AG04450 (cell line): ENCODE results near the gene PRKCZ. TPM values are rescaled to one million over a fixed set of nuclear protein-coding genes. Genes with fewer than 3 reads are reported as not detected.

ENCODE experiments used
- CTCF ChIA-PET: fragments of 300-600, 350-600 bp; formaldehyde crosslinking; extraction: SDS; loops from one replicate; lab custom pipeline; 2022; ENCODE audit warnings: antibody characterized with exemption, inconsistent platforms; lab: Charles Lee
- POLR2A ChIA-PET: fragments of 350-600 bp; formaldehyde crosslinking; extraction: SDS; loops from one replicate; lab custom pipeline; 2021; ENCODE audit warnings: antibody characterized with exemption, inconsistent platforms; lab: Yijun Ruan, JAX
- DNase-seq: peaks from one replicate; pipeline ENCODE4 v3.0.0-alpha.2; 2011; ENCODE audit warnings: low read depth, low spot score
- H3K27ac ChIP-seq: one replicate; pipeline ENCODE4 v1.5.1; 2012; ENCODE audit warnings: low read depth, low read length, control low read depth
- H3K27me3 ChIP-seq: one replicate; pipeline ENCODE4 v1.6.0; 2012; ENCODE audit warnings: low read length; ENCODE audit not compliant: control insufficient read depth, insufficient read depth
- H3K4me3 ChIP-seq: 2 replicates; pipeline ENCODE4 v1.5.1; 2011; ENCODE audit warnings: mild to moderate bottlenecking, low read depth, low read length, control low read depth
- H3K9me3 ChIP-seq: 2 replicates; pipeline ENCODE4 v1.5.1; 2012; ENCODE audit warnings: low read length; ENCODE audit not compliant: control insufficient read depth, insufficient read depth
- polyA plus RNA-seq: library from polyadenylated mRNA; depleted of rRNA; stranded (reverse); fragments of >200 nt; gene quantifications from 2 replicates; pipeline ENCODE4 v1.2.3, GENCODE V29; 2011
- TF ChIP-seq, protein P1 (sequence below): IDR thresholded peaks from 2 replicates; pipeline ENCODE4 v1.5.1; 2011; ENCODE audit warnings: low read depth, low read length, control low read depth, inconsistent platforms

Gene PRKCZ
- polyA plus RNA-seq, 1 experiment, result 3.0 TPM

DNA sequence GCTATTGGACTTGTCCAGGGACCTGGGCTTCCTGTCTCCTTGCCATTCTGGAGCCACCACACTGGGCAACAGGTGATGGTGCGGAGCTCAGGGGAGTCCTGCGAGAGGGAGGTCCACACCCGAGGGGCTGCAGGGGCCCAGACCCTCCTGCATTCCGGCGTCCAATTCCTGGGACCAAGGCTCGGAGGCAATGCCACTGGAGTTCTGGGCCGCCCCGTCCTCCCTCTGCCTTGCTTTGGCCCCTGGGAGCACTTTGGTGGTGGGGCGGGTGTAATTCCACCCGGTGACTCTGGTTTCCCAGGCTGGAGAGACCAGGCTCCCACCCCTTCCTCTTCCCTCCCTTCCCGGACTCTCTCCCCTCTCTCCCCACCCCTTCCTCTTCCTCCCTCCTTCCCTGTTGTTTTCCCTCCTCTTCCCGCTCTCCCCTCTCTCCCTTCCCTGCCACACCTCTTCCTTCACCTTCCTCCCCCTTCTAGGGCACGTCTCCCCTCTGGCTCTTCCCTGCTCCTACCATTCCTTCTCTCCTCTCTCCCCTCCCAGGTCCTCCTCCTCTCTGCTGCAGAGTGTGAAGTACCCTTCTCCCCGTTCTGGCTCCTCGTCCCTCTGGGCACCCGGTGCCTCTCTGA, 2.0 kb downstream of the PRKCZ start:
- no peak overlapping the region for H3K4me3 ChIP-seq
- H3K27me3 ChIP-seq, result peaks cover 38% of the 10 kb centered on the region
- TF ChIP-seq, protein P1, sequence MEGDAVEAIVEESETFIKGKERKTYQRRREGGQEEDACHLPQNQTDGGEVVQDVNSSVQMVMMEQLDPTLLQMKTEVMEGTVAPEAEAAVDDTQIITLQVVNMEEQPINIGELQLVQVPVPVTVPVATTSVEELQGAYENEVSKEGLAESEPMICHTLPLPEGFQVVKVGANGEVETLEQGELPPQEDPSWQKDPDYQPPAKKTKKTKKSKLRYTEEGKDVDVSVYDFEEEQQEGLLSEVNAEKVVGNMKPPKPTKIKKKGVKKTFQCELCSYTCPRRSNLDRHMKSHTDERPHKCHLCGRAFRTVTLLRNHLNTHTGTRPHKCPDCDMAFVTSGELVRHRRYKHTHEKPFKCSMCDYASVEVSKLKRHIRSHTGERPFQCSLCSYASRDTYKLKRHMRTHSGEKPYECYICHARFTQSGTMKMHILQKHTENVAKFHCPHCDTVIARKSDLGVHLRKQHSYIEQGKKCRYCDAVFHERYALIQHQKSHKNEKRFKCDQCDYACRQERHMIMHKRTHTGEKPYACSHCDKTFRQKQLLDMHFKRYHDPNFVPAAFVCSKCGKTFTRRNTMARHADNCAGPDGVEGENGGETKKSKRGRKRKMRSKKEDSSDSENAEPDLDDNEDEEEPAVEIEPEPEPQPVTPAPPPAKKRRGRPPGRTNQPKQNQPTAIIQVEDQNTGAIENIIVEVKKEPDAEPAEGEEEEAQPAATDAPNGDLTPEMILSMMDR, result no peak
- ChIA-PET POLR2A (no interaction called here), CTCF (no interaction called here)
- H3K27ac ChIP-seq, result no peak overlapping the region
- DNase-seq, result no peak
- H3K9me3 ChIP-seq, result peaks cover 11% of the 10 kb centered on the region; the same call in 1 of the 2 replicates

GRCh38 chr1:2052756-2053155, 2.5 kb downstream of the PRKCZ start:
- ChIA-PET POLR2A (no interaction called here), CTCF (interaction anchor here (0.6 kb wide), 1 partner anchor 29 kb away, joined by 7 read pairs; no protein-coding TSS in a partner anchor)
- Histone ChIP-seq H3K27me3 (peaks cover 33% of the 10 kb centered on the region), H3K4me3 (no peak overlapping the region), H3K27ac (no peak overlapping the region), H3K9me3 (peaks cover 11% of the 10 kb centered on the region; the same call in 1 of the 2 replicates)
- no peak for DNase-seq
- TF ChIP-seq, protein P1, result no peak

GRCh38 chr1:2053217-2053616, 3.0 kb downstream of the PRKCZ start:
- TF ChIP-seq, protein P1, result no peak
- H3K9me3 ChIP-seq, result peaks cover 11% of the 10 kb centered on the region; the same call in 1 of the 2 replicates
- DNase-seq, result no peak
- CTCF ChIA-PET, result interaction anchor here (0.6 kb wide), 1 partner anchor 29 kb away, joined by 7 read pairs; no protein-coding TSS in a partner anchor
- POLR2A ChIA-PET, result no interaction called here
- no peak overlapping the region for H3K4me3 ChIP-seq
- H3K27ac ChIP-seq, result no peak overlapping the region
- peaks cover 33% of the 10 kb centered on the region for H3K27me3 ChIP-seq

- ChIA-PET POLR2A (no interaction called here), CTCF (no interaction called here)
- no peak overlapping the region for H3K4me3 ChIP-seq
- H3K9me3 ChIP-seq, result peaks cover 11% of the 10 kb centered on the region; the same call in 1 of the 2 replicates
- H3K27me3 ChIP-seq, result peaks cover 27% of the 10 kb centered on the region
- DNase-seq, result no peak
- no peak overlapping the region for H3K27ac ChIP-seq
- TF ChIP-seq, protein P1, result no peak
Observed at GRCh38 chr1:2053784-2054376, 3.7 kb downstream of the PRKCZ start.

DNA sequence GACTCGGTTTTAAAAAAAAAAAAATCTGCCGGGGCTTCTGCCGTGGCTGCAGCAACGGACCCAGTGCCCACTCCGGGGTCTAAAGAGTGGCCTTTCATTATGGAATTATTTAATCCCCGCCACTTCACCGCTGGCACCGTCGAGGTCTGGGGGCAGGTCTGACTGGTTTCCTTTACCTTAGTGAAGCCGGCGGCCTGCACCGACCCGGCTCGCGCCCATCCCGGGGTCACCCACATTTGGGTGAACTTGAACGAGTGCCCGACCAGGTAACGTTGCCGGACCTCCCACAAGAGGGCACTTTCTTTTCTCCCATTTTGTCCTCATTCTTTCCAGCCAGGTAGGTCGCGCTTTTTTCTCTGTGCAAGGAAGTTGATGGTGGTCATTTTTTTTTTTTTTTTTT, 4.3 kb downstream of the PRKCZ start:
- TF ChIP-seq, protein P1, result no peak
- H3K9me3 ChIP-seq, result peaks cover 8% of the 10 kb centered on the region; the same call in 1 of the 2 replicates
- H3K27ac ChIP-seq, result no peak overlapping the region
- H3K4me3 ChIP-seq, result no peak overlapping the region
- no peak for DNase-seq
- peaks cover 21% of the 10 kb centered on the region for H3K27me3 ChIP-seq
- POLR2A ChIA-PET, result no interaction called here
- CTCF ChIA-PET, result no interaction called here
